Neural cell (in vitro differentiated cells): Measurements from ENCODE around the gene CFAP221.

Source experiments
- EP300 ChIP-seq: fragments of 450-650 bp; conservative IDR thresholded peaks from 2 replicates; pipeline ENCODE4 v1.6.1; 2014; ENCODE audit warnings: antibody characterized with exemption, mild to moderate bottlenecking, moderate library complexity; ENCODE audit not compliant: poor library complexity, severe bottlenecking
- EZH2 ChIP-seq: fragments of 200-600, 300-800 bp; shearing (Covaris generic), sonication (generic); IDR thresholded peaks from 2 replicates; pipeline ENCODE4 v1.6.1; 2014; ENCODE audit warnings: antibody characterized with exemption, low read length, borderline replicate concordance, mild to moderate bottlenecking; ENCODE audit not compliant: insufficient read depth, poor library complexity, severe bottlenecking
- POLR2AphosphoS5 ChIP-seq: IDR thresholded peaks from 2 replicates; pipeline ENCODE4 v1.6.1; 2012
- RAD21 ChIP-seq: fragments of 450-650 bp; conservative IDR thresholded peaks from 2 replicates; pipeline ENCODE4 v1.6.1; 2014; ENCODE audit warnings: antibody characterized with exemption, mild to moderate bottlenecking, moderate library complexity
- SMC3 ChIP-seq: fragments of 450-650 bp; conservative IDR thresholded peaks from 2 replicates; pipeline ENCODE4 v1.6.1; 2014; ENCODE audit warnings: antibody characterized with exemption, mild to moderate bottlenecking, moderate library complexity; ENCODE audit not compliant: poor library complexity
- TAF1 ChIP-seq: IDR thresholded peaks from 2 replicates; pipeline ENCODE4 v1.6.1; 2012; ENCODE audit warnings: low read depth
- TF ChIP-seq, protein P1 (sequence below): fragments of 450-650 bp; IDR thresholded peaks from 2 replicates; pipeline ENCODE4 v1.5.1; 2014; ENCODE audit warnings: antibody characterized with exemption, mild to moderate bottlenecking, moderate library complexity; ENCODE audit not compliant: poor library complexity, severe bottlenecking
- TF ChIP-seq, protein P2 (sequence below): IDR thresholded peaks from 2 replicates; pipeline ENCODE4 v1.6.1; 2012; ENCODE audit warnings: borderline replicate concordance

DNA sequence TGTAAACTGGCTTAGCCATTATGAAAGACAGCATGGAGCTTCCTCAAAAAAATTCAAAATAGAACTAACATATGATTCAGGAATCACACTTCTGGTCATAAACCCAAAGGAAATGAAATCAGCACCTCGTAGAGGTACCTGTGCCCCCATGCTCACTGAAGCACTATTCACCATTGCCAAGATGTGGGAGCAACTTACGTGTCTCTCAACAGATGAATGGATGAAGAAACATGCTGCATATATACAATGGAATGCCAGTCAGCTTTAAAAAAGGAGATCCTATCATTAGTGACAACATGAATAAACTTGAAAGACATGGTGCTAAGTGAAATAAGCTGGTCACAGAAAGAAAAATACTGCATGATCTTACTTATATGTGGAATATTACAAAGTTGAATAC, 28.1 kb upstream of the CFAP221 start:
- TF ChIP-seq TAF1 = no peak
- TF ChIP-seq POLR2AphosphoS5 = no peak
- no peak for TF ChIP-seq EP300
- TF ChIP-seq, protein P1, sequence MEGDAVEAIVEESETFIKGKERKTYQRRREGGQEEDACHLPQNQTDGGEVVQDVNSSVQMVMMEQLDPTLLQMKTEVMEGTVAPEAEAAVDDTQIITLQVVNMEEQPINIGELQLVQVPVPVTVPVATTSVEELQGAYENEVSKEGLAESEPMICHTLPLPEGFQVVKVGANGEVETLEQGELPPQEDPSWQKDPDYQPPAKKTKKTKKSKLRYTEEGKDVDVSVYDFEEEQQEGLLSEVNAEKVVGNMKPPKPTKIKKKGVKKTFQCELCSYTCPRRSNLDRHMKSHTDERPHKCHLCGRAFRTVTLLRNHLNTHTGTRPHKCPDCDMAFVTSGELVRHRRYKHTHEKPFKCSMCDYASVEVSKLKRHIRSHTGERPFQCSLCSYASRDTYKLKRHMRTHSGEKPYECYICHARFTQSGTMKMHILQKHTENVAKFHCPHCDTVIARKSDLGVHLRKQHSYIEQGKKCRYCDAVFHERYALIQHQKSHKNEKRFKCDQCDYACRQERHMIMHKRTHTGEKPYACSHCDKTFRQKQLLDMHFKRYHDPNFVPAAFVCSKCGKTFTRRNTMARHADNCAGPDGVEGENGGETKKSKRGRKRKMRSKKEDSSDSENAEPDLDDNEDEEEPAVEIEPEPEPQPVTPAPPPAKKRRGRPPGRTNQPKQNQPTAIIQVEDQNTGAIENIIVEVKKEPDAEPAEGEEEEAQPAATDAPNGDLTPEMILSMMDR = no peak
- no peak for TF ChIP-seq EZH2
- TF ChIP-seq, protein P2, sequence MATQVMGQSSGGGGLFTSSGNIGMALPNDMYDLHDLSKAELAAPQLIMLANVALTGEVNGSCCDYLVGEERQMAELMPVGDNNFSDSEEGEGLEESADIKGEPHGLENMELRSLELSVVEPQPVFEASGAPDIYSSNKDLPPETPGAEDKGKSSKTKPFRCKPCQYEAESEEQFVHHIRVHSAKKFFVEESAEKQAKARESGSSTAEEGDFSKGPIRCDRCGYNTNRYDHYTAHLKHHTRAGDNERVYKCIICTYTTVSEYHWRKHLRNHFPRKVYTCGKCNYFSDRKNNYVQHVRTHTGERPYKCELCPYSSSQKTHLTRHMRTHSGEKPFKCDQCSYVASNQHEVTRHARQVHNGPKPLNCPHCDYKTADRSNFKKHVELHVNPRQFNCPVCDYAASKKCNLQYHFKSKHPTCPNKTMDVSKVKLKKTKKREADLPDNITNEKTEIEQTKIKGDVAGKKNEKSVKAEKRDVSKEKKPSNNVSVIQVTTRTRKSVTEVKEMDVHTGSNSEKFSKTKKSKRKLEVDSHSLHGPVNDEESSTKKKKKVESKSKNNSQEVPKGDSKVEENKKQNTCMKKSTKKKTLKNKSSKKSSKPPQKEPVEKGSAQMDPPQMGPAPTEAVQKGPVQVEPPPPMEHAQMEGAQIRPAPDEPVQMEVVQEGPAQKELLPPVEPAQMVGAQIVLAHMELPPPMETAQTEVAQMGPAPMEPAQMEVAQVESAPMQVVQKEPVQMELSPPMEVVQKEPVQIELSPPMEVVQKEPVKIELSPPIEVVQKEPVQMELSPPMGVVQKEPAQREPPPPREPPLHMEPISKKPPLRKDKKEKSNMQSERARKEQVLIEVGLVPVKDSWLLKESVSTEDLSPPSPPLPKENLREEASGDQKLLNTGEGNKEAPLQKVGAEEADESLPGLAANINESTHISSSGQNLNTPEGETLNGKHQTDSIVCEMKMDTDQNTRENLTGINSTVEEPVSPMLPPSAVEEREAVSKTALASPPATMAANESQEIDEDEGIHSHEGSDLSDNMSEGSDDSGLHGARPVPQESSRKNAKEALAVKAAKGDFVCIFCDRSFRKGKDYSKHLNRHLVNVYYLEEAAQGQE = no peak
- no peak for TF ChIP-seq RAD21
- TF ChIP-seq SMC3 = no peak
